ENCODE measurements around the gene LIMD2. TPM values are rescaled to one million over a fixed set of nuclear protein-coding genes. Genes with fewer than 3 reads are reported as not detected.

Gene LIMD2
- total RNA-seq, 2 experiments from 2014 or later = 711 to 727 TPM

GRCh38 chr17:63694950-63695773 is 4.8 kb downstream of the LIMD2 start:
- Mint-ChIP-seq H3K4me1 (ENCODE audit: low read depth) (peaks cover 58% of the 10 kb centered on the region), H3K27ac (peak overlapping the region; percentile 100), H3K4me3 (peak overlapping the region; percentile 80), H3K27me3 (peaks cover 5% of the 10 kb centered on the region), H3K36me3 (ENCODE audit: low read depth) (peaks cover 89% of the 10 kb centered on the region), H3K9me3 (no peaks in the 10 kb centered on the region)
- Histone ChIP-seq H3K36me3 (ENCODE audit: insufficient read depth, low read length) (peaks cover 76% of the 10 kb centered on the region), H3K27ac (ENCODE audit: low read depth in 1 of 2, low read length in 2 of 2) (peak overlapping the region; percentile 22 to 39), H3K4me1 (ENCODE audit: insufficient read depth, low read length) (peaks cover 60% of the 10 kb centered on the region), H3K27me3 (ENCODE audit: control insufficient read depth in 1 of 2, insufficient read depth in 2 of 2, low read length in 2 of 2) (no peaks in the 10 kb centered on the region), H3K4me3 (ENCODE audit: low read length) (peak overlapping the region; percentile 20), H3K9me3 (ENCODE audit: control insufficient read depth in 1 of 2, insufficient read depth in 1 of 2, low read length in 2 of 2) (no peaks in the 10 kb centered on the region)
- intact Hi-C loops (cut with DNase I, micrococcal nuclease) = loop anchor here in 1 of 2 experiments (5.0 kb wide), 1 partner anchor 132 kb away; the partner anchor contains the start of genes FTSJ3 and PSMC5
- ChIA-PET POLR2A (interaction anchor here (0.5 to 13.2 kb wide), 40 partner anchors 9 to 325 kb away, joined by 3 to 844 read pairs (median 6); partner anchors contain the start of genes CCDC47, DDX42, FTSJ3 and ICAM2), CTCF (interaction anchor here (0.5 to 10.9 kb wide), 2 partner anchors 16 to 115 kb away, joined by 3 to 169 read pairs; no protein-coding TSS in a partner anchor)
- no peak for ATAC-seq (ENCODE audit: poor library complexity)
- TF ChIP-seq CTCF (IDR thresholded peaks at IDR 0.05) = no peak
- peak in 6 of 14 experiments; percentile 25 to 57 (median 41) for DNase-seq

GRCh38 chr17:63694229-63694949 is 5.5 kb downstream of the LIMD2 start:
- Mint-ChIP-seq H3K4me1 (ENCODE audit: low read depth) (peaks cover 58% of the 10 kb centered on the region), H3K36me3 (ENCODE audit: low read depth) (peaks cover 96% of the 10 kb centered on the region)

More at GRCh38 chr17:63694229-63694949, 5.5 kb downstream of the LIMD2 start:
- Mint-ChIP-seq H3K4me3 (peak overlapping the region; percentile 80), H3K9me3 (no peaks in the 10 kb centered on the region), H3K27ac (peak overlapping the region; percentile 100), H3K27me3 (peaks cover 5% of the 10 kb centered on the region)
- H3K36me3 ChIP-seq (ENCODE audit: insufficient read depth, low read length) = peaks cover 84% of the 10 kb centered on the region
- H3K4me3 ChIP-seq (ENCODE audit: low read length) = no peak overlapping the region
- no peak for TF ChIP-seq CTCF (IDR thresholded peaks at IDR 0.05)
- ATAC-seq (ENCODE audit: poor library complexity) (no peak), DNase-seq (peak in 4 of 14 experiments; percentile 32 to 63 (median 52))
- H3K27me3 ChIP-seq (ENCODE audit: control insufficient read depth in 1 of 2, insufficient read depth in 2 of 2, low read length in 2 of 2) = no peaks in the 10 kb centered on the region
- peak overlapping the region; percentile 22 to 39 for H3K27ac ChIP-seq (ENCODE audit: low read depth in 1 of 2, low read length in 2 of 2)
- no peaks in the 10 kb centered on the region for H3K9me3 ChIP-seq (ENCODE audit: control insufficient read depth in 1 of 2, insufficient read depth in 1 of 2, low read length in 2 of 2)
- H3K4me1 ChIP-seq (ENCODE audit: insufficient read depth, low read length) = peaks cover 60% of the 10 kb centered on the region
- ChIA-PET POLR2A (interaction anchor here (0.7 to 13.2 kb wide), 38 partner anchors 9 to 326 kb away, joined by 3 to 844 read pairs (median 6); partner anchors contain the start of genes CCDC47, DDX42, FTSJ3 and ICAM2), CTCF (interaction anchor here (0.5 to 10.9 kb wide), 3 partner anchors 17 to 269 kb away, joined by 3 to 169 read pairs (median 6); no protein-coding TSS in a partner anchor)
- intact Hi-C loops (cut with DNase I, micrococcal nuclease) = no loop called here
